ENCODE results near the gene GBP6. TPM values are rescaled to one million over a fixed set of nuclear protein-coding genes. Genes with fewer than 3 reads are reported as not detected.

GBP6 gene
- total RNA-seq (1 to 10 TPM in 1 of 2 donors, under 1 TPM in 1; 0.73 to 1.3 TPM), polyA plus RNA-seq (ENCODE audit: insufficient read length in 6 of 6) (1 to 10 TPM in 1 of 6 donors, under 1 TPM in 5; 0.26 to 1.3 (median 0.55) TPM)
- long read RNA-seq, donor 1, result 0 reads
- long read RNA-seq, donor 2, result 0 reads
- long read RNA-seq, donor 3, result 0 reads
- long read RNA-seq, donor 4, result 0 reads
- long read RNA-seq, donor 5, result 0 reads
- long read RNA-seq, donor 6, result 0 reads
- long read RNA-seq, donor 7, result 0 reads
- long read RNA-seq, donor 8, result 0 reads
- long read RNA-seq, donor 9, result 0 reads
- long read RNA-seq, donor 10, result 0 reads
- long read RNA-seq, donor 11, result 0 reads
- long read RNA-seq, donor 12, result 0 reads

DNA sequence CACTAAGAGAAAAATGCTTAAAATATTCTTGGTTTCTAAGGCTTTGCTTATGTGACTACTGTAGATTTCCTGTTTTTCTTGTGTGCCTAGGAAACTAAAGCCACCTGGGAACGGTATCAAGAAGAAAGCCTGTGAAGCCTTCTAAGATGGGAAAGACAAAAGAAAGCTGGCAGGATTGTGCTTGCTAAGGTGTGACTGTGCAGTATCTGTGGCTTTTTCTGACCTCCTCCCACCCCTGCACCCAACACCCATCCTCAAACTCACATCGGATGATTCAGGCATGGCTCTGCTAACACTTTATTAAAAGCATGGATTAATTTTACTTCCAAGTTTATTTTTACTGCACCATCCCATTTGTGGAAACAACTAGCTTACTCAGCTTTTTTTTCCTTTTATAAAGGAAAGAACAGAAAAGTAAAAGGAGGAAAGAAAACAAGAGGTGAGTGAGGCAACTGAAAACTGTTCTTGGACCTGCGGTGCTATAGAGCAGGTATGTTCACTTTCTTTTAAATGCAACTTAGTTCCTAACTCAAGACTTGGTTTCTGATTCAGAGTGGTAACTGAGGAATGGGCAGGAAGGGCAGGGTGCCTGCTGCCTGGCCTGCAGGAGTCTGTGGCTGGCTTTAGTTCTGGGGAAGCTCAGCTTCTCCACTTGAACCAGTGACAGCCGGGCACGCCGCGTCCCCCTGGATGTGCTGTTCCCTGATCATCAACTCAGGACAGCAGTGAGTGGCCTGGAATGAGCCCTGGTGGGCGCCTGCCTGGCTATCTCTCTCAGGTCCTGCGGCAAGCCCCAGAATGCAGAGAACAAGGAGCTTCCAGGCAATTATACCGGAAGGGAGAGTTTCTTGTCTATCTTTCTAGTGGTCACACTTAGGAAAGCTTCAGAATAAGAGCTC lies at the start of gene GBP6:
Gene GBP6, plus strand, starts transcription at position 422 of the 899 bp plus-strand sequence. CDS start 4,493 bp downstream, outside the sequence.
- no peaks in the 10 kb centered on the region for H3K36me3 ChIP-seq
- no peak for TF ChIP-seq CTCF (IDR thresholded peaks at IDR 0.05)
- ATAC-seq (peak; percentile 69), DNase-seq (no peak)
- H3K27ac ChIP-seq, result peak within 1 kb of the TSS in 1 of 2 donors; percentile 20
- intact Hi-C loops (cut with DNase I), result loop anchor here in 1 of 2 donors (10.0 kb wide), 1 partner anchor 389 kb away; no protein-coding TSS in a partner anchor
- no peaks in the 10 kb centered on the region for H3K9me3 ChIP-seq
- no peaks in the 10 kb centered on the region for H3K27me3 ChIP-seq
- no peak within 1 kb of the TSS for H3K4me3 ChIP-seq
- peaks cover 0 to 14% of the 10 kb centered on the region in 2 donors for H3K4me1 ChIP-seq

DNA sequence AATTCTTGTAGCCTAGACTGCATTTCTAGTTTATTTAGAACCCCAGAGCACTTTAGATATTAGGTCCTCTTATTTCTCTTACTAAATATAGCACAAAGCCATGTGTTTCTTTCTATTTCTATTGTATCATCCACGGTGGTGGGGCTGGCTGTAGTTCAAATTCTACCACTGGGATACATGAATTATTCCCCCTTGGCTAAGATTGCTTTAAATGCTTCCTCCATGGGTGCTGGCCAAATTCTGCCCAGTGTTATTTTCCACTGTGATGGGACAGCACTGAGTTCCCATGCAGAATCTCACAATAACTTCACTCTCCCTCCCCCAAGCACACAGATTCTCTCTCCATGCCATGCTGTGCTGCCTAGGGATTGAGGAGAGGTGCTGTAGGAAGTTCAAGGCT lies 41.5 kb upstream of the GBP6 start:
- ATAC-seq (no peak), DNase-seq (no peak)
- TF ChIP-seq CTCF (IDR thresholded peaks at IDR 0.05), result no peak
- H3K9me3 ChIP-seq, result peaks cover 0 to 7% of the 10 kb centered on the region in 2 donors
- intact Hi-C loops (cut with DNase I), result no loop called here
- H3K27ac ChIP-seq, result no peak overlapping the region
- no peaks in the 10 kb centered on the region for H3K27me3 ChIP-seq
- no peaks in the 10 kb centered on the region for H3K36me3 ChIP-seq
- no peak overlapping the region for H3K4me3 ChIP-seq
- H3K4me1 ChIP-seq, result no peaks in the 10 kb centered on the region

DNA sequence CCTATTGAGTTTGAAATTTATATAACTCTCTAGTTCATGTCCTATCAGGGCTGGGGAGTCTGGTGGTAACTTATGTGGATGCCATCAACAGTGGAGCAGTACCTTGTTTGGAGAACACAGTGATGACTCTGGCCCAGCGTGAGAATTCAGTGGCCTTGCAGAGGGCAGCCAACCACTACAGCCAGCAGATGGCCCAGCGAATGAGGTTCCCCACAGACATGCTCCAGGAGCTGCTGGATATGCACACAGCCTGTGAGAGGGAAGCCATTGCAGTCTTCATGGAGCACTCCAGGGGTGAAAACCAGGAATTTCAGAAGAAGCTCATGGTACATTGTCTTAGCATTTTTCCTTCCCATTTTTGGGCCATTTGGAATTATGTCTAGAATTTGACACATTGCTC lies 32.0 kb upstream of the GBP6 start:
- intact Hi-C loops (cut with DNase I), result no loop called here
- Histone ChIP-seq H3K27me3 (no peaks in the 10 kb centered on the region), H3K9me3 (no peaks in the 10 kb centered on the region), H3K4me3 (no peak overlapping the region), H3K36me3 (no peaks in the 10 kb centered on the region), H3K27ac (no peak overlapping the region), H3K4me1 (no peaks in the 10 kb centered on the region)
- DNase-seq (no peak), ATAC-seq (no peak)
- no peak for TF ChIP-seq CTCF (IDR thresholded peaks at IDR 0.05)

- no peaks in the 10 kb centered on the region for H3K36me3 ChIP-seq
- no peak overlapping the region for H3K4me3 ChIP-seq
- ATAC-seq, result no peak
- no peak for TF ChIP-seq CTCF (IDR thresholded peaks at IDR 0.05)
- H3K27me3 ChIP-seq, result no peaks in the 10 kb centered on the region
- no peak overlapping the region for H3K27ac ChIP-seq
- no peaks in the 10 kb centered on the region for H3K4me1 ChIP-seq
- no peak for DNase-seq
- H3K9me3 ChIP-seq, result no peaks in the 10 kb centered on the region
- intact Hi-C loops (cut with DNase I), result no loop called here
These were observed 31.4 kb upstream of the GBP6 start for GRCh38 chr1:89332461-89332860.

- Histone ChIP-seq H3K4me3 (no peak overlapping the region), H3K36me3 (no peaks in the 10 kb centered on the region), H3K4me1 (no peaks in the 10 kb centered on the region), H3K27ac (no peak overlapping the region), H3K27me3 (no peaks in the 10 kb centered on the region), H3K9me3 (no peaks in the 10 kb centered on the region)
- DNase-seq, result no peak
- intact Hi-C loops (cut with DNase I), result no loop called here
- TF ChIP-seq CTCF (IDR thresholded peaks at IDR 0.05), result no peak
- ATAC-seq, result no peak
These were observed 28.4 kb upstream of the GBP6 start for GRCh38 chr1:89335486-89335885.

All from left lung (tissue), 14 donors.